HUES6 (cell line): ENCODE measurements around the gene MYO7B.

Experiments
- H3K27ac ChIP-seq: 2 replicates; pipeline ENCODE4 v1.7.0; 2013; ENCODE audit warnings: low read depth, mild to moderate bottlenecking, low read length, inconsistent platforms
- H3K27me3 ChIP-seq: 2 replicates; pipeline ENCODE4 v1.6.1; 2013; ENCODE audit warnings: low read length; ENCODE audit not compliant: control insufficient read depth, insufficient read depth
- H3K36me3 ChIP-seq: 2 replicates; pipeline ENCODE4 v1.6.1; 2013; ENCODE audit warnings: low read length; ENCODE audit not compliant: control insufficient read depth, insufficient read depth
- H3K4me1 ChIP-seq: 2 replicates; pipeline ENCODE4 v1.6.1; 2013; ENCODE audit warnings: low read length; ENCODE audit not compliant: control insufficient read depth, insufficient read depth
- H3K4me3 ChIP-seq: 2 replicates; pipeline ENCODE4 v1.5.1; 2013; ENCODE audit warnings: low read depth, low read length
- H3K9ac ChIP-seq: one replicate; pipeline ENCODE4 v1.6.1; 2013; ENCODE audit warnings: mild to moderate bottlenecking, low read length
- H3K9me3 ChIP-seq: 2 replicates; pipeline ENCODE4 v1.6.1; 2013; ENCODE audit warnings: low read depth, low read length; ENCODE audit not compliant: control insufficient read depth, insufficient read depth

Gene MYO7B

DNA sequence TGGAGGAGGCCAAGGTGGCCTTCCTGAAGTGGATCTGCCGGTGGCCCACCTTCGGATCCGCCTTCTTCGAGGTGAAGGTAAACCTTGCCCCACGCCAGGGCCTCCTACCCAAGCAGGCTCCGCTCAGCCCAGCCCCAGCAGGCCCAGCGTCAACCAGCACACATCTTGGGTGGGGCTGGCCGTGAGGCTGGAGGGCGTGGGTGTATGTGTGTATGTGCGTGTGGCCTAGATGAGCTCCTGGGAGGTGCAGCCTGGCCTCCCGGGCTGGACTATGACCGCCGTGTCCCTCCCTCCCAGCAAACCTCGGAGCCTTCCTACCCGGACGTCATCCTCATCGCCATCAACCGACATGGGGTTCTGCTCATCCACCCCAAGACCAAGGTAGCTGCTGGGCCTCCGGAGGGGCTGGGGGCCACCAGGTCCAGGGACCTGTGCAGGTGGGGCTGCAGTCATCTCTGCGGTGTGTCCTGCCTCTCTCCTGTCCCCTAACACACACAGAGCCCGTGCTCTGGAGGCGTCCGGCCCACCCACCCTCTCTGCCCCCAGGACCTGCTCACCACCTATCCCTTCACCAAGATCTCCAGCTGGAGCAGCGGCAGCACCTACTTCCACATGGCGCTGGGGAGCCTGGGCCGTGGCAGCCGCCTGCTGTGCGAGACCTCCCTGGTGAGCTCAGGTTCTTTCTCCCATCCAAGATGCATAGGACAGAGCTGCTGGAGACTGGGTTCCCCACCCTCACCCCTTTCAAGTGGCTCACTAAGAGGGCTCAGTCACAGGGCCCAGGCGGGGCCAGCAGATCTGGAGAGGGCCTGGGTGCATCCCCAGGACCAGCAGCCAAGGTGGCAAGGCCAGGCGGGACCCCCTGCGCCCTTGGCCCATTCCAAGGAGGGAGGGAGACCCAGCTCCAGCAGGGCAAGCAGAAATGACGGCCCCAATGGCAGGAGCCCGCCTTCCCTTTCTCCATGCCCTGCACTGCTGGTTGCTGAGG lies 101.1 kb downstream of the MYO7B start:
- no peak overlapping the region for H3K9ac ChIP-seq
- H3K27ac ChIP-seq: peak overlapping the region; percentile 72; the same call in 1 of the 2 replicates
- peaks cover 29% of the 10 kb centered on the region for H3K4me1 ChIP-seq
- H3K36me3 ChIP-seq: no peaks in the 10 kb centered on the region
- no peaks in the 10 kb centered on the region for H3K27me3 ChIP-seq
- H3K4me3 ChIP-seq: no peak overlapping the region
- no peaks in the 10 kb centered on the region for H3K9me3 ChIP-seq

DNA sequence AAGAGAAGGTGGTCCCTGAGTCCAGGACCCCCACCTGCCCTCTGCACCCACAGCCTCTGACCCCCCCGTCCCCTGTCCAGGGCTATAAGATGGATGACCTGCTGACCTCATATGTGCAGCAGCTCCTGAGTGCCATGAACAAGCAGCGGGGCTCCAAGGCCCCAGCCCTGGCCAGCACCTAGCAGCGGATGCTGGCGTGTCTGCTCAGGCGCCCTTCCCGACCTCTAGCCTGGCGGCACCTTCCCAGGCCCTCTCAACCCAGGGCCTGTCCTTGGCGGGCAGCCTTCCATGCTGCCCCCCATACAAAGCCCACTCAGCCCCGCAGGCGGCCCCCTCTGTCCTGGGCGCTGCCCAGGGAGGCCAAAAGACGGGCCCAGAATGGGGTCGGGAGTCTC lies 101.8 kb downstream of the MYO7B start:
- no peaks in the 10 kb centered on the region for H3K36me3 ChIP-seq
- H3K9ac ChIP-seq: no peak overlapping the region
- peak overlapping the region; percentile 72; the same call in 1 of the 2 replicates for H3K27ac ChIP-seq

DNA sequence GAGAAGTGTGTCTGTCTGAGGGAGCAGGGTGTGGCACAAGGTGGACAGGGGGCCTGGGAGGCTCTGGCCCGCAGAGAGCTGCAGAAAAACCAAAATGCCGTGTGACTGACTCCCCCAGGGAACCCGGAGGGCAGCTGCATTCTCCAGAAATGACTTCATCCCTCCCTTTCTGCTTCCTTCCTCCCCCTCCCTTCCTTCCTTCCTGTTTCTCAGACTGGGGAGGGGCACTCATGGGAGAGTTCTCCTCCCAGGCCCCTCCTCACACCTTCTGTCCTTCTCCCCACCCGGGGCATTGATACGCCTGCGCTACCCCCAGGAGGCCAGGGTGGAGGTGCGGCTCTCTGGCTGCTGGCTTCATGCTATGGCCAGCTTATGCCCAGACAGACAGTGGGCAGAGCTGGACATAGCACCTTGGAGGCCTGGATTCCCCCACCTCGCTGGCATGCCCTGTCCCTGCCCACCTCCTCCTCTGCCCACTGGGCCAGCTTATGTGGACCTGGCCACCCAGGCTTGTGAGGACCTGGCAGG lies 102.3 kb downstream of the MYO7B start:
- peak overlapping the region; percentile 36 for H3K4me3 ChIP-seq
- H3K27me3 ChIP-seq: no peaks in the 10 kb centered on the region
- no peaks in the 10 kb centered on the region for H3K9me3 ChIP-seq
- H3K9ac ChIP-seq: peak overlapping the region; percentile 26
- H3K36me3 ChIP-seq: no peaks in the 10 kb centered on the region
- H3K27ac ChIP-seq: peak overlapping the region; percentile 82; the same call in 1 of the 2 replicates
- peaks cover 29% of the 10 kb centered on the region for H3K4me1 ChIP-seq

More for the DNA sequence above, 101.8 kb downstream of the MYO7B start:
- no peaks in the 10 kb centered on the region for H3K27me3 ChIP-seq
- H3K4me1 ChIP-seq: peaks cover 29% of the 10 kb centered on the region
- H3K9me3 ChIP-seq: no peaks in the 10 kb centered on the region
- H3K4me3 ChIP-seq: no peak overlapping the region

DNA sequence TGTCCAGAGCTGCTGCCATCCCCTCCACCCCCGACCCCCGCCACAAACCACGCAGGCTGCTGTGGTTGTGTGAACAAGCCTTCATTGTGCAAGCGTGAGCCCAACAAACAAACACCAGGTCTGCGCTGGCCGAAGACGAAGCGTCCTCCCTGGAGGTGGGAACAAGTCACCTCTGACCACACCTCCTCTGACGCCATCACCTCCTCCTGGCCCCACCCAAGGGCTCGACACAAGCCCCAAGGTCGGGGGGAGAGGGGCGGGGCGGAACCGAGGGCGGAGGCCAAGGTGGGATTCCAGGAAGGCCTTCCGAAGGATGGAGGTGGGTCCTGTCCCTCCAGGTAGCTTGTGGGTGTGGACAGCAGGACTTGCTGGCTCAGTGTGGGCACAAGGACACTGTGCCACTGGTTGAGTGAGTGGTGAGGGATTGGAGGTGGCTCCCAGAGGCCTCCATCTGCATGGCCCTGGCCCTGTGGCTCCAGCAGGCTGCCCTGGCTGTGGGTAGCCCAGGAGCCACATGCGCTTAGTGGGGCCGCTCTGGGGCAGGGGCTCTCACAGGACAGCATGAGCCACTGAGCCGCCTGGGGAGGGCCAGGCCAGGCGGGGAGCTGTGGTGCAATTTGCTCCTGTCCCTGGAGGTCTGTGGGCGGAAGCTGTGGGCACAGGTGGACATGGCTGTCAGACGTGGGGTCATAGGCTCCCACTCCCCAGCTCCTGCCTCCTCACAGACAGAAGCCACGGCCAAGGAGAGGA lies 103.1 kb downstream of the MYO7B start:
- no peaks in the 10 kb centered on the region for H3K9me3 ChIP-seq
- peaks cover 29% of the 10 kb centered on the region for H3K4me1 ChIP-seq
- H3K9ac ChIP-seq: peak overlapping the region; percentile 11
- peak overlapping the region; percentile 36 for H3K4me3 ChIP-seq
- no peaks in the 10 kb centered on the region for H3K27me3 ChIP-seq
- H3K36me3 ChIP-seq: no peaks in the 10 kb centered on the region
- H3K27ac ChIP-seq: peak overlapping the region; percentile 82; the same call in 1 of the 2 replicates

DNA sequence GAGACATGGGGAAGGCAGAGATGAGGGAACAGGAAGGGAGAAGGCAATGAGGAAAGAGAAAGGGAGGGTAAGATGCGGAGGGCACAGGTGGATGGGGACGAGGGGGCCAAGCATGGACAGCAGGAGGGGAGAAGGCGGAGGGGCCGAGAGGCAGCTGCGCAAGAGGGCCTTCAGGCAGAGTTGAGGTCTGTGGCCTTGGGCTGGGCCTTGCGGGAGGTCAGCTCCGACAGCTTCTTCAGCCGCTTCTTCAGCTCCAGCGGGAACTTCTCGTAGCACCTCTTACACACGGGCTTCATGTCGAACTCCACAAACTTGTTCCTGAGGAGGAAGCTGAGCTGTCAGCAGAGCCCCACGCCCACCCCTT lies 103.6 kb downstream of the MYO7B start:
- H3K4me1 ChIP-seq: peaks cover 29% of the 10 kb centered on the region
- H3K9ac ChIP-seq: peak overlapping the region; percentile 11
- no peaks in the 10 kb centered on the region for H3K9me3 ChIP-seq
- no peak overlapping the region for H3K27ac ChIP-seq
- no peaks in the 10 kb centered on the region for H3K27me3 ChIP-seq
- H3K4me3 ChIP-seq: no peak overlapping the region
- H3K36me3 ChIP-seq: no peaks in the 10 kb centered on the region

DNA sequence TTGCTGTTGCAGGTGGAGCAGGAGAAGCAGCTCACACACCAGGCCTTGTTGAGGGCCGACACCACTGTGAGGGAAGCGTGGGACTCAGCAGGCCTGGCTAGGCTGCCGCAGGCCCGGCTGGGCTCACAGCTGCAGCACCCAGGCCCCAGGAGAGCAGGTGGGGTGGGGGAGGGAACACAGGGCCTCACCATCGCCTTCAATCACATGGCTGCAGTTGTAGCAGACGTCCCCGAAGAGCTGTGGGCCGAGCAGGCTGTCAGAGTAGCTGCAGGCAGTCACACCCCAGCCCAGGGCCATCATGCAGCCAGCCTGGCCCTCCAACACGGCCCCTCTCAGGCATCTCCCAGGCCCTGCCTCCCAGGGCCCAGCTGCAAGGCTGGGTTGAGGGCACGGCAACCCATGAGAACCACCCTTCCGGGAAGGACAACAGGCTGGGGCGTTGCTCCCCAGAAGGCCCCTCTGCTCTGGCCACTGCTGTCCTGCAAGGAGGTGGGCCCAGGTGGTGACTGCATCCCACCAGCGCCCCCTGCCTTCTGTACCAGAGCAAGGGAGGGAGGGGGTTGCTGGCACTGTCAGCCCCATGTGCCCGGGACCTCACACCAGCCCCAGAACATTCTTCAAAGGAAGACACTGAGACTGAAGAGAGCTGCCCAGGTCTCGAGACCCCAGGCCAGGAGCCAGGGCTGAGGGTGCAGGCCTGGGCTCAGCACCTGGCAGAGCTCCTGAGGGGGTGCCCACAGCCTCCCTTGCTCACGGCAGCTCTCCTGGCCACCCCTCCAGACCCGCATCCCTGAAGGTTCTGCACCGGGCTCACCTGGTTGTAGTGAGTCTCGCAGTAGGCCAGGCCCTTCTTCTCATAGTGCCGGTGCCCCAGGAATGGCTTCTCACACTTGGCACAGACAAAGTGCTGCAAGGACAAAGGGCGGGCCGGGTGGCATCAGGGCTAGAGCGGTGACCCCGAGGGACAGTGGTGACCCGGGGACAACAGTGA lies 104.9 kb downstream of the MYO7B start:
- no peaks in the 10 kb centered on the region for H3K27me3 ChIP-seq
- H3K27ac ChIP-seq: no peak overlapping the region; the same call in 1 of the 2 replicates
- peaks cover 29% of the 10 kb centered on the region for H3K4me1 ChIP-seq
- no peak overlapping the region for H3K9ac ChIP-seq
- H3K4me3 ChIP-seq: no peak overlapping the region
- H3K9me3 ChIP-seq: no peaks in the 10 kb centered on the region
- no peaks in the 10 kb centered on the region for H3K36me3 ChIP-seq

DNA sequence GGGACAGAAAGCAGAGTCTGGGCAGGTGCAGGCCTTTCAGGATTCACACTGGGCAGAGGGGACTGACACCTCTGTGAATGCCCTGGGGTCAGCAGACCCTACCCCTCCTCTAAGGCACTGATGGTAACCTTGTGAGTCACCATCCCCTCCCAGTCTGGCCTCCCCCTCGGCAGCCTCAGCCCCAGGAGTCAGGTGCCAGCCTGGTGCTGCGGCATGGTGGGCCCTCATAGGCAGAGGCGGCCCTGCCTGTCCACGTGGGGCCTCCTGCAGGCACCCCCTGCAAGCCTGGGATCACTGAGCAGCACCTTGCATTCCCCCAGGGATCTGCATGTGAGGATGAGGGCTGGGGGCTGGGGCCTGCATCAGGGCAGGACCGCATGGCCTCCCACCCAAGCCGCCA lies 105.7 kb downstream of the MYO7B start:
- Histone ChIP-seq H3K9me3 (no peaks in the 10 kb centered on the region), H3K4me1 (peaks cover 29% of the 10 kb centered on the region), H3K9ac (no peak overlapping the region), H3K27me3 (no peaks in the 10 kb centered on the region), H3K4me3 (no peak overlapping the region), H3K36me3 (no peaks in the 10 kb centered on the region), H3K27ac (no peak overlapping the region)

DNA sequence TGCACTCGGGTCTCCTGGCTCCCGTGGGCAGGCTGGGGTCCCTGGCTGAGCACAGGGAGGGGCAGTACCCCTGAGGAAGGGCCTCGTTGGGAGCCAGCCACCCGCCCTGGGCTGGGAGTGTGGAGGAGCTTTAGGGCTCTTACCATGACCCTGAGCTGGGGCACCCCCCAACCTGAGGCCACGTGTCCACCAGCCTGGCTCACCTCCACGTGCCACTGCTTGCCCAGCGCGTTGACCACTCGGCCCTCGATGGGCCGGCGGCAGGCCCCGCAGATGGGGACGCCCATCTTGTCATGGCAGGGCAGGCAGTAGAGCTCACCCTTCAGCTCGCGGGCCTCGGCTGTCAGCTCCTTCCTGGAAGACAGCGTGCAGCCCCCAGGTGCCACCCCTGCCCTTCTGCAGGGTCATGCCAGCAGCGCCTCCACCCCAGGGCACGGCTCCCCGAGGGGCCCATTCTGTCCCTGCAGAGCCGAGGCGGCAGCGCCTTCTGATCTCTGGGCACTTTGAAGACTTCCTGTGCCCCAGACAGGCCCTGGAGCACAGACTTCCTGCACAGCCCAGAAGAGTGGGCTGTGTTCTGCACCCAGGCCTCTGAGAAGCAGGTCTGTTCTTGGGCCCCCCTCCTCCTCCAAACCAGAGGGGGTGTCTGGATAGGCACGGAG lies 106.5 kb downstream of the MYO7B start:
- Histone ChIP-seq H3K9me3 (no peaks in the 10 kb centered on the region), H3K36me3 (no peaks in the 10 kb centered on the region), H3K27me3 (no peaks in the 10 kb centered on the region), H3K4me1 (peaks cover 22% of the 10 kb centered on the region), H3K4me3 (no peak overlapping the region), H3K27ac (no peak overlapping the region), H3K9ac (no peak overlapping the region)

DNA sequence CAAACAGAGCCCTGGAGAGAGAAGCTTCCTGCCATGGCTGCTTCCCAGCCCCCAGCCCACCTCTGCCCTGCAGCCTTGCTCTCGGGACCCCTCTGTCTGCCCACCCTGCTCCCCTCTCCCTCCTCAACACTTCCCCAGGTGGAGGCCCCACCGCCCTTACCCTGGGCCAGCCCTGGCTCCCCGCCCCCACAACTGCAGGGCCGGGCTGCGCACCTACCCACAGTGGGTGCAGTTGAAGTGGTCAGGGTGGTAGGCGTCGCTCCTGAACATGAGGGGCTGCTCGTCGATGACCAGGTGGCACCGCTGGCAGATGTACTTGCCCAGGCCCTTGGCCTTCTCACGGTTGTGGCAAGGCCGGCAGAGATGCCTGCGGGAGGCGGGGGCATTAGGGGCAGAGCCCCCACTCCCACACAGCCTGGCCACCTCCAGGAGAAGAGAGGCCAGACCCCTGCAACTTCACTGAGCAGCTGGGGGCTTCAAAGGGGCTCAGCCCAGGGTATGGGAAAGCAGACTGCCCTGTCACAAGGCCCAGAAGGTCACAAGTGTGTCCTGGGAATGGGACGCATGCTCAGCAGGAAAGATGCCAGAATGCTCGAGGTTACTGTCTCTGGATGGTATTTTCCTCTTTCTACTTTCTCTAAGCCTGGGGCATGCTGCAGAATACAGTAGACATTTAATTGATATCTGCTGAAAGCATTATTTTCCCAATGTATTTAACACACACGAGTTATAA lies 107.4 kb downstream of the MYO7B start:
- H3K9me3 ChIP-seq: no peaks in the 10 kb centered on the region
- no peak overlapping the region for H3K4me3 ChIP-seq
- H3K9ac ChIP-seq: no peak overlapping the region
- H3K27ac ChIP-seq: no peak overlapping the region
- H3K36me3 ChIP-seq: no peaks in the 10 kb centered on the region
- H3K4me1 ChIP-seq: peaks cover 17% of the 10 kb centered on the region
- H3K27me3 ChIP-seq: no peaks in the 10 kb centered on the region
